ENCODE measurements around the gene HIF1AN. TPM values are rescaled to one million over a fixed set of nuclear protein-coding genes. Genes with fewer than 3 reads are reported as not detected.

HIF1AN gene
- total RNA-seq, 1 donor from 2014 or later: 53.4 TPM

DNA sequence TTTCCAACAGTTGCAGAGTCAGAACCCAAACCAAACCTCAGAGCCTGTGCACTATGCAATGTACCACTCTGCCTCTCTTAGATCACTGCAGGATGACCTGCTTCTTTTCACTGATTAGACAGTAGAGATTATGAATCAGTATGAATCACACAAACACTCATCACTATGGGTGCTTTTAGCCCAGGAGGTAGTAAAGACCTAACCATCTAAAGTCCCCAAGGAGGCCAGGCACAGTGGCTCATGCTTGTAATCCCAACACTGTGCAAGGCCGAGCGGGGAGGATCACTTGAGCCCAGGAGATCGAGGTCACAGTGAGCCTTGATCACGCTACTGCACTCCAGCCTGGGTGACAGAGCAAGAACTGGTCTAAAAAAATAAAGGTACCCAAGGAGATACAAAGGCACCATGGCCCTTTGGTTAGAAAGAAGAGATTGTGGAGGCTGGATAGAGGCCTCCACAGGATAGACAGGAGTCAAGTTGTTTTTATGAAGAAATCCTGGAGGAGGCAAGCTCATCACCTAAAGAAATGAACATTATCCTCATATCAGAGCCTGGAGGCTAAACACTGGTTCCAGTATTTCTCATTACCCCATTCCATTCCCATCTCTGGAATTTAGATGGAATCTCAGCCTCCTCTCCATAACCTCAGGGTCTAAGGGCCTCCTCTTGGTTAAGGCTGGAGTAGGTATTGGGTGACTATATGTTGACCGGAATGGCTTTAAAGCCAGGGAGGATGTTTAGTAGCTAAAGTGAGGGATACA is 29.0 kb upstream of the HIF1AN start:
- H3K36me3 ChIP-seq: peaks cover 87% of the 10 kb centered on the region
- no peak for TF ChIP-seq CTCF (IDR thresholded peaks at IDR 0.05; ENCODE audit: borderline replicate concordance)
- no peaks in the 10 kb centered on the region for H3K4me1 ChIP-seq
- no peaks in the 10 kb centered on the region for H3K27me3 ChIP-seq (ENCODE audit: low read depth)
- DNase-seq: no peak
- no peaks in the 10 kb centered on the region for H3K9me3 ChIP-seq (replicated peaks)
- intact Hi-C loops (cut with micrococcal nuclease): no loop called here
- no peak overlapping the region for H3K27ac ChIP-seq (replicated peaks)
- no peak overlapping the region for H3K4me3 ChIP-seq

- no peak for TF ChIP-seq CTCF (IDR thresholded peaks at IDR 0.05; ENCODE audit: borderline replicate concordance)
- Histone ChIP-seq H3K27ac (replicated peaks) (no peak overlapping the region), H3K4me1 (no peaks in the 10 kb centered on the region), H3K9me3 (replicated peaks) (no peaks in the 10 kb centered on the region), H3K27me3 (ENCODE audit: low read depth) (no peaks in the 10 kb centered on the region), H3K36me3 (peaks cover 85% of the 10 kb centered on the region), H3K4me3 (no peak overlapping the region)
- DNase-seq: no peak
- intact Hi-C loops (cut with micrococcal nuclease): no loop called here
Measured at GRCh38 chr10:100507357-100507732, 28.4 kb upstream of the HIF1AN start.

DNA sequence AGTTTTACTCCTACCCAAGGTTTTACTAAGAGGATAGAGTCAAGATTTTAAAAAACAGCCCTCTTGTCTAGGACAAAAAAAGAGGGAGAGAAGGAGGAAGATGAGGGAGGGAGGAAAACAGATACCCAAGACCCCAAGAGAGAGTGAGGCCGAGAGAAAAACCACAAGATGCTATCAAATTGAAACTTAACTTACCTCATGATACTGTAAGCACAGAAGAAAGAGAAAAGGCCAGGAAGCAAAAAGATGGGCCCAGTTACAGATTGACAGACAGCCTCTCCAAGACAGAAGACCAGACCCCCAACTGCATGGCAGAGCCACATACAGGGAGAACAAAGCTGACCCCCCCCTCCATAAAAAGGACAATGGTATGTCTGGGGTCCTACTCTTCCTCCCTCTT is 27.5 kb upstream of the HIF1AN start:
- H3K9me3 ChIP-seq (replicated peaks): no peaks in the 10 kb centered on the region
- no peak for TF ChIP-seq CTCF (IDR thresholded peaks at IDR 0.05; ENCODE audit: borderline replicate concordance)
- H3K4me3 ChIP-seq: no peak overlapping the region
- no peaks in the 10 kb centered on the region for H3K4me1 ChIP-seq
- no peaks in the 10 kb centered on the region for H3K27me3 ChIP-seq (ENCODE audit: low read depth)
- peaks cover 90% of the 10 kb centered on the region for H3K36me3 ChIP-seq
- intact Hi-C loops (cut with micrococcal nuclease): no loop called here
- no peak for DNase-seq
- H3K27ac ChIP-seq (replicated peaks): no peak overlapping the region

- Histone ChIP-seq H3K36me3 (peaks cover 88% of the 10 kb centered on the region), H3K9me3 (replicated peaks) (no peaks in the 10 kb centered on the region), H3K4me1 (no peaks in the 10 kb centered on the region), H3K27me3 (ENCODE audit: low read depth) (no peaks in the 10 kb centered on the region), H3K4me3 (no peak overlapping the region), H3K27ac (replicated peaks) (no peak overlapping the region)
- peak; percentile 31 for TF ChIP-seq CTCF (IDR thresholded peaks at IDR 0.05; ENCODE audit: borderline replicate concordance)
- intact Hi-C loops (cut with micrococcal nuclease): no loop called here
- no peak for DNase-seq
Measured at GRCh38 chr10:100508691-100509150, 27.0 kb upstream of the HIF1AN start.

DNA sequence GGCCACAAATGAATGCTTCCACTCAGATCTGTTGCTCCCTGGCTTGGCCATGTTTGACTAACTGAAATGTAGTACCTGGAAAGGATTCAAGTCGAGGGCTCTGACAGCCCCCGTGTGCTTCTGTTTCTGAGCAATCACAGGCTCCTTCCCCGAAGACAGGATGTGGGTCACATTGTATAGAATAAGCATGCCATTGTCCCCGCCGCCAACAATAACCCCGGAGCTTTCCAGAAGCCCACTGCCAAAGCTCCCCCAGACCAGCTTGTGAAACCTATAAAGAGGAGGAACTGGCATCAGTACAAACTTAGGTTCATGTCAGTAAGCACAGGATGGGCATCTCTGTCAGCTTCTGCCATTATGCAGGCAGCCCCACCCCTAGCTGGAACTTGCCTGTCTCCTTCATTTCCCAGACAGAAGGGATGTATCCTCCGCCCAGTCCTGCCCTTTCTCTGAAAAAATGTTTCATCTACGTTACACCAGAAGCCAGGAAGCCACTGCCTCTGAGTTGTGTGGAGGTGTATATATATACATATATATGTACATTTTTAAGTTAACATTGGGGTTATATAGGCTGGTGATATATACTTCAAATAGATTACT is 26.4 kb upstream of the HIF1AN start:
- Histone ChIP-seq H3K4me1 (no peaks in the 10 kb centered on the region), H3K9me3 (replicated peaks) (no peaks in the 10 kb centered on the region), H3K4me3 (no peak overlapping the region), H3K27ac (replicated peaks) (no peak overlapping the region), H3K27me3 (ENCODE audit: low read depth) (no peaks in the 10 kb centered on the region), H3K36me3 (peaks cover 82% of the 10 kb centered on the region)
- intact Hi-C loops (cut with micrococcal nuclease): no loop called here
- no peak for DNase-seq
- TF ChIP-seq CTCF (IDR thresholded peaks at IDR 0.05; ENCODE audit: borderline replicate concordance): no peak
